ENCODE data around the gene ARHGAP33. TPM values are rescaled to one million over a fixed set of nuclear protein-coding genes. Genes with fewer than 3 reads are reported as not detected.
A peak's percentile ranks its signal among the peaks of the same experiment; 100 is the strongest.

Gene ARHGAP33
- total RNA-seq, 4 donors from 2014 or later = 3.1 to 22.6 (median 5.5) TPM

DNA sequence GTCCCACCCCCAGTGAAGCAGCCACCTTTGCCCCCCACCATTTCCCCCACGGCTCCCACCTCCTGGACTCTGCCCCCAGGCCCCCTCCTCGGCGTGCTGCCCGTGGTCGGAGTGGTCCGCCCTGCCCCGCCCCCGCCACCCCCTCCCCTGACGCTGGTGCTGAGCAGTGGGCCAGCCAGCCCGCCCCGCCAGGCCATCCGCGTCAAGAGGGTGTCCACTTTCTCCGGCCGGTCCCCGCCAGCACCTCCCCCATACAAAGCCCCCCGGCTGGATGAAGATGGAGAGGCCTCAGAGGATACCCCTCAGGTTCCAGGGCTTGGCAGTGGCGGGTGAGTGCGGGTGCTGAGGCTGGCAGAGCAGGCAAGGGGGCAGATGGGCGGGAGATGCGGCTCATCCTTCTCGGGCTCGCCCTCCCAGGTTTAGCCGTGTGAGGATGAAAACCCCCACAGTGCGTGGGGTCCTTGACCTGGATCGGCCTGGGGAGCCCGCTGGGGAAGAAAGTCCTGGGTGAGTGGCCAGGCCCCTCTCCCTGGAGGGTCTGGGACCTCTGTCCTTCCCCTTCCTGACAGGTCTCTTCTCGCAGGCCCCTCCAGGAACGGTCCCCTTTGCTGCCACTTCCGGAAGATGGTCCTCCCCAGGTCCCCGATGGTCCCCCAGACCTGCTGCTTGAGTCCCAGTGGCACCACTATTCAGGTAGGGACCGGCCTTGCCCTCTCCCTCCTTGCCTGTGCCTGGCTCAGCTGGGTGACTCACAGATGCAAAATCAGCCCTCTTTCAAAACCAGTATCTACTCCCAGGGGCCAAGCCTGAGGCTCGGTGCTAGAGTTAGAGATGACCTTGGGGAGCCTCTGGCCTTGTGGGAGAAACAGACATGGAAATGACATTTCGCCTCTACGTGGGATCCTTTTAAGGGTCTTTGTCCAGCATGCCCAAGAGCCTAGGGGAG is 41.9 kb upstream of the ARHGAP33 start:
- 84% methylated on average over 12 of the region's 35 CpGs; no CpG with 5 or more reads in 1 of the 2 donors for WGBS, 2 donors (ENCODE audit: low coverage in 1 of 2)
- Histone ChIP-seq H3K27me3 (no peaks in the 10 kb centered on the region), H3K4me1 (no peaks in the 10 kb centered on the region), H3K27ac (no peak overlapping the region), H3K9me3 (no peaks in the 10 kb centered on the region), H3K4me3 (no peak overlapping the region), H3K36me3 (peaks cover 0 to 100% of the 10 kb centered on the region in 2 donors)
- TF ChIP-seq POLR2A (IDR thresholded peaks at IDR 0.05) = no peak
- no peak for TF ChIP-seq EP300 (IDR thresholded peaks at IDR 0.05)
- no peak for TF ChIP-seq POLR2AphosphoS5 (IDR thresholded peaks at IDR 0.05)
- TF ChIP-seq CTCF (IDR thresholded peaks at IDR 0.05) = no peak
- no peak for ATAC-seq

DNA sequence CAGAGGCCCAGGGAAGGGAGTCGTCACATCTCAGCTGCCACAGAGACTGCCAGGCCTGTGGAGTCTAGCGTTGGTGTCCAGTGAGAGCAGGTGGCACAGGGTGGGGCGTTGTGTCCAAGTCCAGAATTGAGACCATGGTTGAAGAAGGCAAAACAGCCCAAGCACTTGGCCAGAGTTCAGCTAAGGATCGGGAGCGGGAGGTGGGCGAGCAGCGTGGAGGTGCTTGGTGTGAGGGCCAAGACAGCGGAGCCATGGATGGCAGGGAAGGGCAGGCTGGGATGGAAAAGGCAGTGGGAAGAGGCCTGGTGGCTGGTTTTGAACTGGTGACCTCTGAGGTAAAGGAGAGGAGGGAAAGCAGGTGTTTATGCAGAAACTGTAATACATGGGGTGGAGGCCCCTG is 41.1 kb upstream of the ARHGAP33 start:
- ATAC-seq = no peak
- no peak overlapping the region for H3K27ac ChIP-seq
- peaks cover 0 to 2% (median 0%) of the 10 kb centered on the region in 3 donors for H3K4me1 ChIP-seq
- no peak overlapping the region for H3K4me3 ChIP-seq
- no peak for TF ChIP-seq POLR2A (IDR thresholded peaks at IDR 0.05)
- no peak for TF ChIP-seq EP300 (IDR thresholded peaks at IDR 0.05)
- H3K9me3 ChIP-seq = no peaks in the 10 kb centered on the region
- H3K27me3 ChIP-seq = no peaks in the 10 kb centered on the region
- WGBS, 2 donors (ENCODE audit: low coverage in 1 of 2) = 80 to 98% methylated on average over 1 to 8 of the region's 8 CpGs
- H3K36me3 ChIP-seq = peaks cover 0 to 100% of the 10 kb centered on the region in 2 donors

DNA sequence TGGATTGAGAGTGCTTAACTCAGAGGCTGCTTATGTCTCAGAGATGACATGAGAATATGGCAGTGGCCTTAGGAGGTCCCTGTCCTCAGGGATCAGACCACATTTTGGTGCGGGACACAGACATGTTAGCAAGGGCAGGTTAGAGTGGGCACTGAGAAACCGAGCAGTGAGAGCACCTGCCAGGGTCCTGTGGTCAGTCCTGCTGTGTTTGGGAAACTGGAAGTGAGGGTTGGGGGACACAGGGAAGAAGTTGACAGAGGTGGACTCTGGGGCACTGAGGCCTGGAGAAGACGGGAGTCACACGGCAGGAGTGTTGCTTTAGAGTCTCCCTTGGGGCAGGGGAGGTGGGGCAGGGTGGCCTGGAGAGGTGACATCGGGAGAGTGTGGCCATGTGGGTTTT is 40.5 kb upstream of the ARHGAP33 start:
- no peaks in the 10 kb centered on the region for H3K9me3 ChIP-seq
- 64 to 80% methylated on average over 2 of the region's 5 CpGs for WGBS, 2 donors (ENCODE audit: low coverage in 1 of 2)
- no peaks in the 10 kb centered on the region for H3K27me3 ChIP-seq
- peaks cover 0 to 8% (median 3%) of the 10 kb centered on the region in 3 donors for H3K4me1 ChIP-seq
- H3K4me3 ChIP-seq = no peak overlapping the region
- no peak overlapping the region for H3K27ac ChIP-seq
- H3K36me3 ChIP-seq = peaks cover 0 to 94% of the 10 kb centered on the region in 2 donors
- TF ChIP-seq CTCF (IDR thresholded peaks at IDR 0.05) (no peak), POLR2AphosphoS5 (IDR thresholded peaks at IDR 0.05) (no peak), EP300 (IDR thresholded peaks at IDR 0.05) (no peak), POLR2A (IDR thresholded peaks at IDR 0.05) (no peak)
- no peak for ATAC-seq

GRCh38 chr19:35736913-35737886 is 38.2 kb upstream of the ARHGAP33 start:
- ATAC-seq = no peak
- WGBS, 2 donors (ENCODE audit: low coverage in 1 of 2) = 74 to 88% methylated on average over 7 of the region's 22 CpGs
- H3K27ac ChIP-seq = no peak overlapping the region
- H3K27me3 ChIP-seq = no peaks in the 10 kb centered on the region
- peaks cover 0 to 72% of the 10 kb centered on the region in 2 donors for H3K36me3 ChIP-seq
- H3K4me1 ChIP-seq = peaks cover 0 to 27% (median 7%) of the 10 kb centered on the region in 3 donors
- H3K4me3 ChIP-seq = no peak overlapping the region
- TF ChIP-seq EP300 (IDR thresholded peaks at IDR 0.05) = no peak
- peak in 1 of 4 experiments; percentile 25 for TF ChIP-seq CTCF (IDR thresholded peaks at IDR 0.05)
- H3K9me3 ChIP-seq = no peaks in the 10 kb centered on the region
